K562 (cell line): ENCODE measurements around the gene TBRG1. TPM values are rescaled to one million over a fixed set of nuclear protein-coding genes. Genes with fewer than 3 reads are reported as not detected.
A peak's percentile ranks its signal among the peaks of the same experiment; 100 is the strongest.

Source experiments
- ATAC-seq: fragments of 200-7000 bp; cut with Tn5 transposase; 3 replicates; pipeline ENCODE4 v1.9.1; 2020; ENCODE audit warnings: moderate library complexity
- BruUV-seq: library from RNA; stranded (reverse); fragments of 400-500 nt; replicated peaks from 2 replicates; lab custom pipeline; 2021; lab: Mats Ljungman, UMichigan
- CTCF ChIA-PET: fragments of 300-600 bp; formaldehyde crosslinking; extraction: SDS; loops from one replicate; lab custom pipeline; 2021; ENCODE audit warnings: low intra/inter-chr PET ratio; lab: Yijun Ruan, JAX
- POLR2A ChIA-PET: fragments of 300-600, 350-650 bp; sonication (Branson Sonifier 250); formaldehyde crosslinking; extraction: SDS; loops from one replicate; lab custom pipeline; 2021; ENCODE audit warnings: antibody characterized with exemption, inconsistent platforms; lab: Yijun Ruan, JAX
- DNase-seq, 4 experiments: peaks; one replicate each; pipeline versions ENCODE4 v3.0.0 to v3.0.0-alpha.2; 2011 to 2018; ENCODE audit warnings: low spot score in 3 of 4, mixed read lengths in 3 of 4; ENCODE audit errors: extremely low read depth in 1 of 4
- FAIRE-seq: peaks from 2 replicates; lab custom pipeline; 2011; peaks lifted over from hg19 to GRCh38; lab: Jason Lieb, UNC
- H2AFZ ChIP-seq: 2 replicates; pipeline ENCODE4 v1.6.0; 2011; ENCODE audit warnings: low read depth, low read length, control low read depth, inconsistent platforms
- H3K27ac ChIP-seq: fragments of 200-600 bp; 3 replicates; pipeline ENCODE4 v1.8.0; 2011; ENCODE audit warnings: low read depth, mild to moderate bottlenecking, control low read depth, inconsistent platforms, low read length, moderate library complexity, mixed read lengths; ENCODE audit errors: extremely low read depth
- H3K27me3 ChIP-seq, 2 experiments: fragments of 300-600 bp in 1 of 2; 2 replicates in 1 of 2; 3 replicates in 1 of 2; pipeline versions ENCODE4 v1.6.0 to v1.8.0; 2011; ENCODE audit warnings: inconsistent platforms in 2 of 2, low read length in 2 of 2, mild to moderate bottlenecking in 1 of 2, mixed read lengths in 1 of 2, moderate library complexity in 1 of 2; ENCODE audit not compliant: control insufficient read depth in 2 of 2, insufficient read depth in 2 of 2
- H3K36me3 ChIP-seq: fragments of 300-600 bp; 3 replicates; pipeline ENCODE4 v1.8.0; 2011; ENCODE audit warnings: mild to moderate bottlenecking, low read length, inconsistent platforms; ENCODE audit not compliant: control insufficient read depth, insufficient read depth
- H3K4me1 ChIP-seq, 2 experiments: fragments of 200-600 bp in 1 of 2; replicated peaks in 1 of 2; 2 replicates in 1 of 2; 3 replicates in 1 of 2; pipeline versions ENCODE4 v1.5.1 to v1.8.0; 2011; ENCODE audit warnings: inconsistent platforms in 2 of 2, low read length in 2 of 2, mild to moderate bottlenecking in 1 of 2, mixed read lengths in 1 of 2, moderate library complexity in 1 of 2; ENCODE audit not compliant: control insufficient read depth in 2 of 2, insufficient read depth in 2 of 2
- H3K4me2 ChIP-seq: 2 replicates; pipeline ENCODE4 v1.6.1; 2011; ENCODE audit warnings: low read length, control low read depth, inconsistent platforms, mixed read lengths; ENCODE audit not compliant: insufficient read depth
- H3K4me3 ChIP-seq: fragments of 200-600 bp; sonication (generic), shearing (Covaris generic); 2 replicates; pipeline ENCODE4 v1.5.1; 2016; ENCODE audit warnings: control low read depth, inconsistent platforms
- H3K79me2 ChIP-seq: fragments of 200-600 bp; 3 replicates; pipeline ENCODE4 v1.8.0; 2011; ENCODE audit warnings: low read length, inconsistent platforms; ENCODE audit not compliant: control insufficient read depth, insufficient read depth
- H3K9ac ChIP-seq, 2 experiments: 2 replicates each; pipeline versions ENCODE4 v1.6.0 to v1.6.1; 2011; ENCODE audit warnings: low read depth in 2 of 2, low read length in 2 of 2, control low read depth in 1 of 2, inconsistent platforms in 1 of 2, mild to moderate bottlenecking in 1 of 2, mixed read lengths in 1 of 2; ENCODE audit not compliant: insufficient read depth in 1 of 2
- H3K9me1 ChIP-seq: one replicate; pipeline ENCODE4 v1.6.0; 2011; ENCODE audit warnings: inconsistent platforms, mild to moderate bottlenecking, low read length, moderate library complexity; ENCODE audit not compliant: control insufficient read depth, insufficient read depth
- H3K9me3 ChIP-seq: replicated peaks from 2 replicates; pipeline ENCODE4 v1.5.1; 2011; ENCODE audit warnings: low read depth, low read length, inconsistent platforms; ENCODE audit not compliant: control insufficient read depth, insufficient read depth
- H4K20me1 ChIP-seq: replicated peaks from 2 replicates; pipeline ENCODE4 v1.6.1; 2011; ENCODE audit warnings: low read length, inconsistent platforms, mixed read lengths; ENCODE audit not compliant: control insufficient read depth, insufficient read depth
- CEBPB ChIP-seq: fragments of 450-650 bp; IDR thresholded peaks from 2 replicates; pipeline ENCODE4 v1.6.1; 2016; ENCODE audit warnings: missing genetic modification characterization, missing compliant biosample characterization
- ELF1 ChIP-seq: fragments of 200-800 bp; sonication (Bioruptor generic); IDR thresholded peaks from 2 replicates; pipeline ENCODE4 v1.6.1; 2016; ENCODE audit warnings: missing genetic modification characterization, missing compliant biosample characterization
- ZFP36 ChIP-seq: fragments of 150-350 bp; IDR thresholded peaks from 2 replicates; pipeline ENCODE4 v1.6.1; 2018; ENCODE audit warnings: low read length, low read depth; ENCODE audit not compliant: partially characterized antibody
- ZNF518B ChIP-seq: fragments of 250-450 bp; sonication (Bioruptor Pico); IDR thresholded peaks from 2 replicates; pipeline ENCODE4 v1.5.0; 2021; ENCODE audit warnings: mild to moderate bottlenecking, moderate library complexity
- WGBS: fragments of 100-300 bp; shearing (Covaris generic); methylation state at CpG from one replicate; pipeline ENCODE4 v1.1.6; 2016; ENCODE audit warnings: low coverage, mixed read lengths; ENCODE audit not compliant: insufficient coverage; ENCODE audit errors: missing lambda C conversion rate; 5-methylcytosine and 5-hydroxymethylcytosine counted together
- in situ Hi-C: fragments of 300-500 bp; cut with MboI; formaldehyde crosslinking; loops from 4 replicates; pipeline ENCODE4 v1.15.0; 2018; ENCODE audit warnings: inconsistent platforms, mixed read lengths
- intact Hi-C: fragments of 100-400 bp; cut with micrococcal nuclease; formaldehyde crosslinking; loops from 2 replicates; pipeline ENCODE4 v1.14.2; 2022
- polyA plus RNA-seq, 8 experiments: library from polyadenylated mRNA; depleted of rRNA in 4 of 8; stranded (reverse) in 5 of 8; unstranded in 3 of 8; fragments of >200 nt; fragmentation: Nextera tagmentation in 2 of 8; fragmentation: Illumina TruSeq in 1 of 8; extraction: Ambion mirVana in 2 of 8; extraction: Trizol in 1 of 8; gene quantifications; 2 replicates each; pipeline versions ENCODE4 v1.2.1 to v1.2.3, GENCODE V29; 2011 to 2014; ENCODE audit warnings: inconsistent platforms in 1 of 8, missing spikeins in 1 of 8
- total RNA-seq, 7 experiments: library from RNA; depleted of rRNA in 6 of 7; stranded (reverse); fragments of >200 nt in 6 of 7; fragmentation: Illumina TruSeq in 2 of 7; extraction: Trizol in 2 of 7; gene quantifications; 2 replicates each; pipeline versions ENCODE4 v1.2.1 to v1.2.3, GENCODE V29; 2011 to 2021; ENCODE audit warnings: low replicate concordance in 1 of 7

Gene TBRG1
- total and polyA plus RNA-seq, 9 of the 15 experiments (the other 6 are each of a cell fraction or from before 2014, with no cell fraction given) = 8.7 to 30.0 (median 20.2) TPM

GRCh38 chr11:124674168-124674517 is 51.5 kb downstream of the TBRG1 start:
- no peaks in the 10 kb centered on the region for H3K36me3 ChIP-seq
- peak overlapping the region; percentile 68 for H3K27ac ChIP-seq
- peak in 2 of 4 experiments; percentile 15 to 16 for DNase-seq
- TF ChIP-seq ZFP36 (no peak), ELF1 (tag) (peak; percentile 34; the same call in 1 of the 2 replicates)
- WGBS = 62% methylated on average over 18 of the region's 18 CpGs
- peak overlapping the region; percentile 83 for H3K4me3 ChIP-seq
- intact Hi-C loops (no loop called here), in situ Hi-C loops (loop anchor here (5.0 to 10.0 kb wide), 2 partner anchors 91 to 163 kb away; partner anchors contain the start of gene ESAM)
- H3K4me2 ChIP-seq = peak overlapping the region; percentile 81
- H3K4me1 ChIP-seq = peaks cover 4 to 14% of the 10 kb centered on the region in 2 experiments; a peak in 4 of 5 replicates
- H3K9me3 ChIP-seq = peaks cover 2% of the 10 kb centered on the region; the same call in 1 of the 2 replicates
- ChIA-PET POLR2A (interaction anchor here (0.5 to 0.9 kb wide), 3 partner anchors 31 to 492 kb away, joined by 3 read pairs; no protein-coding TSS in a partner anchor), CTCF (interaction anchor here (1.7 kb wide), 1 partner anchor 163 kb away, joined by 7 read pairs; no protein-coding TSS in a partner anchor)
- H3K79me2 ChIP-seq = peaks cover 5% of the 10 kb centered on the region; the same call in 1 of the 3 replicates
- no peaks in the 10 kb centered on the region for H3K27me3 ChIP-seq
- H4K20me1 ChIP-seq = no peaks in the 10 kb centered on the region
- H3K9me1 ChIP-seq = no peaks in the 10 kb centered on the region
- peak overlapping the region; percentile 26 to 91; a peak in 3 of 4 replicates for H3K9ac ChIP-seq
- no peak for FAIRE-seq
- no TSS peak for BruUV-seq
- no peak for ATAC-seq
- H2AFZ ChIP-seq = peak overlapping the region; percentile 95

- Histone ChIP-seq H3K36me3 (no peaks in the 10 kb centered on the region), H4K20me1 (no peaks in the 10 kb centered on the region), H3K79me2 (peaks cover 5% of the 10 kb centered on the region; the same call in 1 of the 3 replicates), H3K4me3 (peak overlapping the region; percentile 83), H2AFZ (peak overlapping the region; percentile 95), H3K4me1 (peaks cover 4 to 14% of the 10 kb centered on the region in 2 experiments; a peak in 4 of 5 replicates), H3K4me2 (peak overlapping the region; percentile 81), H3K9me1 (no peaks in the 10 kb centered on the region), H3K27me3 (no peaks in the 10 kb centered on the region), H3K9me3 (peaks cover 2% of the 10 kb centered on the region; the same call in 1 of the 2 replicates), H3K27ac (no peak overlapping the region; the same call in 2 of the 3 replicates), H3K9ac (peak overlapping the region in 1 of 2 experiments; percentile 26; a peak in 2 of 4 replicates)
- in situ Hi-C loops (loop anchor here (5.0 to 10.0 kb wide), 2 partner anchors 90 to 163 kb away; partner anchors contain the start of gene ESAM), intact Hi-C loops (no loop called here)
- DNase-seq = no peak
- ChIA-PET CTCF (interaction anchor here (1.7 kb wide), 1 partner anchor 163 kb away, joined by 7 read pairs; no protein-coding TSS in a partner anchor), POLR2A (interaction anchor here (0.9 kb wide), 1 partner anchor 36 kb away, joined by 3 read pairs; no protein-coding TSS in a partner anchor)
- 93% methylated on average over 5 of the region's 5 CpGs for WGBS
- no peak for TF ChIP-seq ZNF518B (CRISPR knock-in tag)
- TF ChIP-seq CEBPB (tag) = peak; percentile 54
- no peak for FAIRE-seq
- BruUV-seq = no TSS peak
- ATAC-seq = no peak
Observed at GRCh38 chr11:124674571-124674970, 51.9 kb downstream of the TBRG1 start.
